K562 (cell line): ENCODE data around the gene PET100. TPM values are rescaled to one million over a fixed set of nuclear protein-coding genes. Genes with fewer than 3 reads are reported as not detected.

Experiments used
- ATAC-seq: fragments of 200-7000 bp; cut with Tn5 transposase; 3 replicates; pipeline ENCODE4 v1.9.1; 2020; ENCODE audit warnings: moderate library complexity
- BruUV-seq: library from RNA; stranded (reverse); fragments of 400-500 nt; replicated peaks from 2 replicates; lab custom pipeline; 2021; lab: Mats Ljungman, UMichigan
- CTCF ChIA-PET: fragments of 300-600 bp; formaldehyde crosslinking; extraction: SDS; loops from one replicate; lab custom pipeline; 2021; ENCODE audit warnings: low intra/inter-chr PET ratio; lab: Yijun Ruan, JAX
- POLR2A ChIA-PET: fragments of 300-600, 350-650 bp; sonication (Branson Sonifier 250); formaldehyde crosslinking; extraction: SDS; loops from one replicate; lab custom pipeline; 2021; ENCODE audit warnings: antibody characterized with exemption, inconsistent platforms; lab: Yijun Ruan, JAX
- DNase-seq, 4 experiments: peaks; one replicate each; pipeline versions ENCODE4 v3.0.0 to v3.0.0-alpha.2; 2011 to 2018; ENCODE audit warnings: low spot score in 3 of 4, mixed read lengths in 3 of 4; ENCODE audit errors: extremely low read depth in 1 of 4
- FAIRE-seq: peaks from 2 replicates; lab custom pipeline; 2011; peaks lifted over from hg19 to GRCh38; lab: Jason Lieb, UNC
- H2AFZ ChIP-seq: 2 replicates; pipeline ENCODE4 v1.6.0; 2011; ENCODE audit warnings: low read depth, low read length, control low read depth, inconsistent platforms
- H3K27ac ChIP-seq: fragments of 200-600 bp; 3 replicates; pipeline ENCODE4 v1.8.0; 2011; ENCODE audit warnings: low read depth, mild to moderate bottlenecking, control low read depth, inconsistent platforms, low read length, moderate library complexity, mixed read lengths; ENCODE audit errors: extremely low read depth
- H3K27me3 ChIP-seq, 2 experiments: fragments of 300-600 bp in 1 of 2; 2 replicates in 1 of 2; 3 replicates in 1 of 2; pipeline versions ENCODE4 v1.6.0 to v1.8.0; 2011; ENCODE audit warnings: inconsistent platforms in 2 of 2, low read length in 2 of 2, mild to moderate bottlenecking in 1 of 2, mixed read lengths in 1 of 2, moderate library complexity in 1 of 2; ENCODE audit not compliant: control insufficient read depth in 2 of 2, insufficient read depth in 2 of 2
- H3K36me3 ChIP-seq: fragments of 300-600 bp; 3 replicates; pipeline ENCODE4 v1.8.0; 2011; ENCODE audit warnings: mild to moderate bottlenecking, low read length, inconsistent platforms; ENCODE audit not compliant: control insufficient read depth, insufficient read depth
- H3K4me1 ChIP-seq, 2 experiments: fragments of 200-600 bp in 1 of 2; replicated peaks in 1 of 2; 2 replicates in 1 of 2; 3 replicates in 1 of 2; pipeline versions ENCODE4 v1.5.1 to v1.8.0; 2011; ENCODE audit warnings: inconsistent platforms in 2 of 2, low read length in 2 of 2, mild to moderate bottlenecking in 1 of 2, mixed read lengths in 1 of 2, moderate library complexity in 1 of 2; ENCODE audit not compliant: control insufficient read depth in 2 of 2, insufficient read depth in 2 of 2
- H3K4me2 ChIP-seq: 2 replicates; pipeline ENCODE4 v1.6.1; 2011; ENCODE audit warnings: low read length, control low read depth, inconsistent platforms, mixed read lengths; ENCODE audit not compliant: insufficient read depth
- H3K4me3 ChIP-seq: fragments of 200-600 bp; sonication (generic), shearing (Covaris generic); 2 replicates; pipeline ENCODE4 v1.5.1; 2016; ENCODE audit warnings: control low read depth, inconsistent platforms
- H3K79me2 ChIP-seq: fragments of 200-600 bp; 3 replicates; pipeline ENCODE4 v1.8.0; 2011; ENCODE audit warnings: low read length, inconsistent platforms; ENCODE audit not compliant: control insufficient read depth, insufficient read depth
- H3K9ac ChIP-seq, 2 experiments: 2 replicates each; pipeline versions ENCODE4 v1.6.0 to v1.6.1; 2011; ENCODE audit warnings: low read depth in 2 of 2, low read length in 2 of 2, control low read depth in 1 of 2, inconsistent platforms in 1 of 2, mild to moderate bottlenecking in 1 of 2, mixed read lengths in 1 of 2; ENCODE audit not compliant: insufficient read depth in 1 of 2
- H3K9me1 ChIP-seq: one replicate; pipeline ENCODE4 v1.6.0; 2011; ENCODE audit warnings: inconsistent platforms, mild to moderate bottlenecking, low read length, moderate library complexity; ENCODE audit not compliant: control insufficient read depth, insufficient read depth
- H3K9me3 ChIP-seq: replicated peaks from 2 replicates; pipeline ENCODE4 v1.5.1; 2011; ENCODE audit warnings: low read depth, low read length, inconsistent platforms; ENCODE audit not compliant: control insufficient read depth, insufficient read depth
- H4K20me1 ChIP-seq: replicated peaks from 2 replicates; pipeline ENCODE4 v1.6.1; 2011; ENCODE audit warnings: low read length, inconsistent platforms, mixed read lengths; ENCODE audit not compliant: control insufficient read depth, insufficient read depth
- ETV1 ChIP-seq: fragments of 450-650 bp; conservative IDR thresholded peaks from 2 replicates; pipeline ENCODE4 v1.6.1; 2016; ENCODE audit warnings: missing genetic modification characterization, control low read depth, low read depth, missing compliant biosample characterization
- ETV5 ChIP-seq: sonication (generic); formaldehyde crosslinking; IDR thresholded peaks from 2 replicates; pipeline ENCODE4 v1.4.0; 2020; ENCODE audit warnings: low read depth, mild to moderate bottlenecking, missing genetic modification reagents
- ZNF253 ChIP-seq: fragments of 250-450 bp; sonication (Bioruptor Pico); conservative IDR thresholded peaks from 2 replicates; pipeline ENCODE4 v1.6.1; 2021; ENCODE audit warnings: mild to moderate bottlenecking
- ZNF311 ChIP-seq: fragments of 250-450 bp; sonication (Bioruptor Pico); IDR thresholded peaks from 2 replicates; pipeline ENCODE4 v1.4.0; 2020; ENCODE audit warnings: mild to moderate bottlenecking, moderate library complexity
- ZNF507 ChIP-seq: conservative IDR thresholded peaks from 2 replicates; pipeline ENCODE4 v1.6.1; 2017; ENCODE audit warnings: missing genetic modification characterization, missing compliant biosample characterization
- WGBS: fragments of 100-300 bp; shearing (Covaris generic); methylation state at CpG from one replicate; pipeline ENCODE4 v1.1.6; 2016; ENCODE audit warnings: low coverage, mixed read lengths; ENCODE audit not compliant: insufficient coverage; ENCODE audit errors: missing lambda C conversion rate; 5-methylcytosine and 5-hydroxymethylcytosine counted together
- in situ Hi-C: fragments of 300-500 bp; cut with MboI; formaldehyde crosslinking; loops from 4 replicates; pipeline ENCODE4 v1.15.0; 2018; ENCODE audit warnings: inconsistent platforms, mixed read lengths
- intact Hi-C: fragments of 100-400 bp; cut with micrococcal nuclease; formaldehyde crosslinking; loops from 2 replicates; pipeline ENCODE4 v1.14.2; 2022
- polyA plus RNA-seq, 8 experiments: library from polyadenylated mRNA; depleted of rRNA in 4 of 8; stranded (reverse) in 5 of 8; unstranded in 3 of 8; fragments of >200 nt; fragmentation: Nextera tagmentation in 2 of 8; fragmentation: Illumina TruSeq in 1 of 8; extraction: Ambion mirVana in 2 of 8; extraction: Trizol in 1 of 8; gene quantifications; 2 replicates each; pipeline versions ENCODE4 v1.2.1 to v1.2.3, GENCODE V29; 2011 to 2014; ENCODE audit warnings: inconsistent platforms in 1 of 8, missing spikeins in 1 of 8
- total RNA-seq, 7 experiments: library from RNA; depleted of rRNA in 6 of 7; stranded (reverse); fragments of >200 nt in 6 of 7; fragmentation: Illumina TruSeq in 2 of 7; extraction: Trizol in 2 of 7; gene quantifications; 2 replicates each; pipeline versions ENCODE4 v1.2.1 to v1.2.3, GENCODE V29; 2011 to 2021; ENCODE audit warnings: low replicate concordance in 1 of 7
- TF ChIP-seq, protein P1 (sequence below): fragments of 450-650 bp; conservative IDR thresholded peaks from 2 replicates; pipeline ENCODE4 v1.6.1; 2016; ENCODE audit warnings: missing genetic modification characterization, low read depth, mild to moderate bottlenecking, control low read depth, missing compliant biosample characterization

The PET100 gene
- total and polyA plus RNA-seq, 9 of the 15 experiments (the other 6 are each of a cell fraction or from before 2014, with no cell fraction given) = 62.3 to 351 (median 98.3) TPM

DNA sequence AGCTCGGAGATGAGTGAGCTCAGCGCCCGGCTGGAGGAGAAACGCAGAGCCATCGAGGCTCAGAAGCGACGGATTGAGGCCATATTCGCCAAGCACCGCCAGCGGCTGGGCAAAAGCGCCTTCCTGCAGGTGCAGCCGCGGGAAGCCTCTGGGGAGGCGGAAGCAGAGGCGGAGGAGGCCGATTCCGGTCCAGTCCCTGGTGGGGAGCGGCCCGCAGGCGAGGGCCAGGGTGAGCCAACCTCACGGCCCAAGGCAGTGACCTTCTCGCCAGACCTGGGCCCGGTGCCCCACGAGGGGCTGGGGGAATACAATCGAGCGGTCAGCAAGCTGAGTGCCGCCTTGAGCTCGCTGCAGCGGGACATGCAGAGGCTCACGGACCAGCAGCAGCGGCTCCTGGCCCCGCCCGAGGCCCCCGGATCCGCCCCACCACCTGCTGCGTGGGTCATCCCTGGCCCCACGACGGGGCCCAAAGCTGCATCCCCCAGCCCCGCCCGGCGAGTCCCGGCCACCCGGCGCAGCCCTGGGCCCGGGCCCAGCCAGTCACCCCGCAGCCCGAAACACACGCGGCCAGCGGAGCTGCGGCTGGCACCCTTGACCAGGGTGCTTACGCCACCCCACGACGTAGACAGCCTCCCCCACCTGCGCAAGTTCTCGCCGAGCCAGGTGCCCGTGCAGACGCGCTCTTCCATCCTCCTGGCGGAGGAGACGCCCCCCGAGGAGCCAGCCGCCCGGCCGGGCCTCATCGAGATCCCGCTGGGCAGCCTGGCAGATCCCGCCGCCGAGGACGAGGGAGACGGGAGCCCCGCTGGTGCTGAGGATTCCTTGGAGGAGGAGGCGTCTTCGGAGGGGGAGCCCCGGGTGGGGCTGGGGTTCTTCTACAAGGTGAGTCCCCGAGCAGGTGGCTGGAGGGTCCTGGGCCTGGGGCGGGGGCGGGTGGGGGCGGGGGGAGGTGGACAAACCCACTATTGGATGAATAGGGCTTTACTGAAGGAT, 17.0 kb upstream of the PET100 start:
- in situ Hi-C loops (no loop called here), intact Hi-C loops (no loop called here)
- ChIA-PET POLR2A (interaction anchor here (0.6 to 1.3 kb wide), 4 partner anchors 16 to 163 kb away, joined by 3 to 5 read pairs (median 3); no protein-coding TSS in a partner anchor), CTCF (no interaction called here)
- TF ChIP-seq, protein P1, sequence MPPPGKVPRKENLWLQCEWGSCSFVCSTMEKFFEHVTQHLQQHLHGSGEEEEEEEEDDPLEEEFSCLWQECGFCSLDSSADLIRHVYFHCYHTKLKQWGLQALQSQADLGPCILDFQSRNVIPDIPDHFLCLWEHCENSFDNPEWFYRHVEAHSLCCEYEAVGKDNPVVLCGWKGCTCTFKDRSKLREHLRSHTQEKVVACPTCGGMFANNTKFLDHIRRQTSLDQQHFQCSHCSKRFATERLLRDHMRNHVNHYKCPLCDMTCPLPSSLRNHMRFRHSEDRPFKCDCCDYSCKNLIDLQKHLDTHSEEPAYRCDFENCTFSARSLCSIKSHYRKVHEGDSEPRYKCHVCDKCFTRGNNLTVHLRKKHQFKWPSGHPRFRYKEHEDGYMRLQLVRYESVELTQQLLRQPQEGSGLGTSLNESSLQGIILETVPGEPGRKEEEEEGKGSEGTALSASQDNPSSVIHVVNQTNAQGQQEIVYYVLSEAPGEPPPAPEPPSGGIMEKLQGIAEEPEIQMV (tag) = no peak
- TF ChIP-seq ZNF507 (tag) = no peak
- no peak for TF ChIP-seq ZNF253
- no peak for TF ChIP-seq ZNF311 (CRISPR knock-in tag)
- no peak for TF ChIP-seq ETV5 (CRISPR knock-in tag)
- 0 out of 2 replicates have a peak, but pooled peaks have one; percentile 28 for TF ChIP-seq ETV1 (tag)
- Histone ChIP-seq H3K9me1 (no peaks in the 10 kb centered on the region), H2AFZ (no peak overlapping the region), H3K4me1 (peaks cover 0 to 49% of the 10 kb centered on the region in 2 experiments; a peak in 3 of 5 replicates), H3K4me2 (no peak overlapping the region), H3K9ac (0 out of 4 replicates have a peak overlapping the region, but pooled peaks of 1 of the 2 experiments have one; percentile 14), H3K36me3 (no peaks in the 10 kb centered on the region), H3K79me2 (no peaks in the 10 kb centered on the region), H3K4me3 (no peak overlapping the region), H3K27ac (no peak overlapping the region), H4K20me1 (0 out of 2 replicates have a peak, but pooled peaks cover 6% of the 10 kb centered on the region), H3K9me3 (no peaks in the 10 kb centered on the region), H3K27me3 (peaks cover 9 to 35% of the 10 kb centered on the region in 2 experiments; a peak in 3 of 5 replicates)
- ATAC-seq (peak; percentile 33), DNase-seq (no peak), FAIRE-seq (no peak)
- BruUV-seq = no TSS peak
- WGBS = 7% methylated on average over 43 of the region's 81 CpGs
